Activated CD8-positive, alpha-beta memory T cell treated with anti-CD3 and anti-CD28 coated beads, Interleukin-2, amount 10 ng/mL, durations not matched to agents 7 days and 5 days (primary cell): ENCODE data around the gene RFNG. TPM values are rescaled to one million over a fixed set of nuclear protein-coding genes. Genes with fewer than 3 reads are reported as not detected.

ENCODE experiments used
- ATAC-seq: fragments of 150-1000 bp; cut with Tn5 transposase; one replicate; pipeline ENCODE4 v1.10.0; 2021; ENCODE audit warnings: moderate library complexity
- CTCF ChIA-PET: fragments of 350-600 bp; sonication (Branson Sonifier 250); formaldehyde crosslinking; loops from one replicate; lab custom pipeline; 2021; ENCODE audit warnings: antibody characterized with exemption; lab: Charles Lee
- DNase-seq: peaks from one replicate; pipeline ENCODE4 v3.0.0-alpha.2; 2020
- H3K27ac Mint-ChIP-seq: one replicate; pipeline ENCODE4 v1.8.0; 2021; ENCODE audit warnings: mild to moderate bottlenecking, mixed read lengths
- H3K27me3 Mint-ChIP-seq: one replicate; pipeline ENCODE4 v1.8.0; 2021; ENCODE audit warnings: mixed read lengths
- H3K36me3 Mint-ChIP-seq: one replicate; pipeline ENCODE4 v1.8.0; 2021; ENCODE audit warnings: mild to moderate bottlenecking, mixed read lengths
- H3K4me1 Mint-ChIP-seq: one replicate; pipeline ENCODE4 v1.8.0; 2021; ENCODE audit warnings: mixed read lengths
- H3K4me3 Mint-ChIP-seq: one replicate; pipeline ENCODE4 v1.8.0; 2021; ENCODE audit warnings: mild to moderate bottlenecking, moderate library complexity, mixed read lengths
- H3K9me3 Mint-ChIP-seq: one replicate; pipeline ENCODE4 v1.8.0; 2022; ENCODE audit warnings: low read depth, mixed read lengths
- total RNA-seq, 2 experiments: library from RNA; stranded (reverse); gene quantifications; one replicate each; pipeline ENCODE4 v1.2.3, GENCODE V29; 2021

Gene RFNG
- total RNA-seq, 2 experiments from 2014 or later: 20.9 to 23.0 TPM

DNA sequence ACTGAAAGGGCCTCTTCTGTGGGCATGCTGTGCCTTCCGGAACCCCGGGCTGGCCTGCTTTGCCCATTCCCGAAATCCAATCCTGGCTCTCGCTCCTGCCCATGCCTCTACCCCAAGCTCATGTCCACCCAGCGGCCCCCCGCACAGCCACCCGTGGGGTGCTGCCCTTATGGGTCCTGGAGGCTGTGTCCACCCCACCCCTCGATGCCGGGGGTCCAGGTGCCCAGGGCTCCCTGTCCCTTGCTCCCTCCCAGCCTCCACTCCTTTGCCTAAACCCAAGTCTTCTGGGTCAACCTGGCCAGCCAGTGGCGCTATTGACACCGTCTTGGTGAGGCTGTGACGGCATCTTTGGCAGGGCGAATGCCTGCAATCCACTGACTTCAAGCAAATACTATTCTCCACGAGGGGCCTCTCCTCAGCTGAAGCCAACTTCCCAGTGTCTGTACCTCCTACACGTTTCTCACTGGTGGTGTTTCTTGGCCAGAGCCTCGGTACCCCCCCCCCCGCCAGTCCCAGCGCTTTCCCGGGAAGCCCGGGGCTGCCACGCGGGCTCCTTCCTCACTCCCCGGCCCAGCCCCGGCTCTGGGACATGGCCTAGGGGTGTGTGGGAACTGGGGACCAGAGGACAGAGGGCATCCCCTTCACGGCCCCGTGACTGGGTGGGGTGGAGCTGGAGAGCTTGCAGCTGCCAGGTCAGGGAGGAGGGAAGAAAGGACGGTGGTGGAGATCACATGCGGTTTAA lies 26.2 kb upstream of the RFNG start:
- ATAC-seq: no peak
- CTCF ChIA-PET: interaction anchor here (0.9 kb wide), 1 partner anchor 13 kb away, joined by 3 read pairs; no protein-coding TSS in a partner anchor

GRCh38 chr17:82076785-82077591 lies 25.4 kb upstream of the RFNG start:
- CTCF ChIA-PET: interaction anchor here (0.9 kb wide), 1 partner anchor 12 kb away, joined by 3 read pairs; no protein-coding TSS in a partner anchor
- DNase-seq (no peak), ATAC-seq (peak; percentile 17)
- Mint-ChIP-seq H3K36me3 (peaks cover 14% of the 10 kb centered on the region), H3K27me3 (peaks cover 7% of the 10 kb centered on the region), H3K4me1 (no peaks in the 10 kb centered on the region), H3K9me3 (no peaks in the 10 kb centered on the region), H3K4me3 (no peak overlapping the region), H3K27ac (no peak overlapping the region)

More for the DNA sequence above, 26.2 kb upstream of the RFNG start:
- no peak for DNase-seq
- Mint-ChIP-seq H3K36me3 (peaks cover 14% of the 10 kb centered on the region), H3K9me3 (no peaks in the 10 kb centered on the region), H3K4me3 (no peak overlapping the region), H3K4me1 (no peaks in the 10 kb centered on the region), H3K27ac (no peak overlapping the region), H3K27me3 (peaks cover 7% of the 10 kb centered on the region)

DNA sequence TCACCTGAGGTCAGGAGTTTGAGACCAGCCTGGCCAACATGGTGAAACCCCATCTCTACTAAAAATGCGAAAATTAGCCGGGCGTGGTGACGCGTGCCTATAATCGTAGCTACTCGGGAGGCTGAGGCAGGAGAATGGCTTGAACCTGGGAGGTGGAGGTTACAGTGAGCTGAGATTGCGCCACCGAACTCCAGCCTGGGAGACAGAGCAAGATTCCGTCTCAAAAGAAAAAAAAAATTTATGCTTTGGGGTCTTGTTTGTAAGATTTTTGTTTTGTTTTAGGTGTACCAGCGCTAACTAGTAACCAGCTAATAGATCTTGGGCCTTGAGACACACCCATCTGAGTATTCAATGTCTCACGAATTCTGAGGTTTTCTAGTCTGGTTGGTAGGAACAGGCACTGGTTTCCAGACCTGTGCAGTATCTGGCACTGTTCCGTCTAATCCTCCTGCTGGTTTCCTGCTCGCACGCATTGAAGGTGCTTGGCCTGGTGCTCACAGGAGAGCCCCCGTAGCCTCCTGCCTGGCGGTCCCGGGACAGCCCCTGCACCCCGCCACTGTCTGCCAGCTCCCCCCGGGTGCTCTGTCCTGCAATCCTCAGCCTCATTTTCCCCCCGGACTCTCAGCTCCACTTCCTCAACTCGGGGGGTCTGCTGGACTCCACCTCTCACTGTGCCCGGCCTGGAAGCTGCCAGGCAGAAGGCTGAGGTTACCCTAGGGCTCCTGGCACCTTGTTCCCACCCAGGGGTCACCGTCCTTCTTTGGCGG lies 24.6 kb upstream of the RFNG start:
- ATAC-seq (no peak), DNase-seq (no peak)
- Mint-ChIP-seq H3K27ac (no peak overlapping the region), H3K27me3 (peaks cover 7% of the 10 kb centered on the region), H3K36me3 (peaks cover 14% of the 10 kb centered on the region), H3K4me3 (no peak overlapping the region), H3K9me3 (no peaks in the 10 kb centered on the region), H3K4me1 (no peaks in the 10 kb centered on the region)
- CTCF ChIA-PET: interaction anchor here (0.9 kb wide), 1 partner anchor 11 kb away, joined by 3 read pairs; no protein-coding TSS in a partner anchor

GRCh38 chr17:82073446-82073845 lies 21.8 kb upstream of the RFNG start:
- Mint-ChIP-seq H3K9me3 (no peaks in the 10 kb centered on the region), H3K4me3 (no peak overlapping the region), H3K27me3 (peaks cover 7% of the 10 kb centered on the region), H3K27ac (no peak overlapping the region), H3K36me3 (peaks cover 3% of the 10 kb centered on the region), H3K4me1 (no peaks in the 10 kb centered on the region)
- DNase-seq (no peak), ATAC-seq (no peak)
- CTCF ChIA-PET: interaction anchor here (0.9 to 1.7 kb wide), 2 partner anchors 36 to 147 kb away, joined by 3 to 5 read pairs; partner anchors contain the start of gene DCXR

- Mint-ChIP-seq H3K4me1 (no peaks in the 10 kb centered on the region), H3K4me3 (no peak overlapping the region), H3K27me3 (peaks cover 7% of the 10 kb centered on the region), H3K9me3 (no peaks in the 10 kb centered on the region), H3K27ac (no peak overlapping the region), H3K36me3 (no peaks in the 10 kb centered on the region)
- ATAC-seq (no peak), DNase-seq (no peak)
- CTCF ChIA-PET: interaction anchor here (0.9 to 1.7 kb wide), 2 partner anchors 36 to 146 kb away, joined by 3 to 5 read pairs; partner anchors contain the start of gene DCXR
These were observed 21.2 kb upstream of the RFNG start for GRCh38 chr17:82072827-82073226.

- no peaks in the 10 kb centered on the region for H3K36me3 Mint-ChIP-seq
- no peak overlapping the region for H3K27ac Mint-ChIP-seq
- no peak for DNase-seq
- H3K27me3 Mint-ChIP-seq: peaks cover 7% of the 10 kb centered on the region
- no peak for ATAC-seq
- no peak overlapping the region for H3K4me3 Mint-ChIP-seq
- no peaks in the 10 kb centered on the region for H3K9me3 Mint-ChIP-seq
- H3K4me1 Mint-ChIP-seq: peaks cover 5% of the 10 kb centered on the region
- CTCF ChIA-PET: interaction anchor here (0.7 to 1.3 kb wide), 4 partner anchors 40 to 519 kb away, joined by 3 to 4 read pairs (median 4); no protein-coding TSS in a partner anchor
These were observed 19.0 kb upstream of the RFNG start for GRCh38 chr17:82070611-82071010.

- H3K9me3 Mint-ChIP-seq: no peaks in the 10 kb centered on the region
- no peaks in the 10 kb centered on the region for H3K27me3 Mint-ChIP-seq
- ATAC-seq (peak; percentile 89), DNase-seq (peak; percentile 74)
- peak within 1 kb of the TSS; percentile 81 for H3K4me3 Mint-ChIP-seq
- no peaks in the 10 kb centered on the region for H3K36me3 Mint-ChIP-seq
- CTCF ChIA-PET: interaction anchor here (0.8 to 2.0 kb wide), 8 partner anchors 15 to 106 kb away, joined by 3 to 7 read pairs (median 4); partner anchors contain the start of gene DCXR
- H3K27ac Mint-ChIP-seq: peak within 1 kb of the TSS; percentile 81
- peaks cover 13% of the 10 kb centered on the region for H3K4me1 Mint-ChIP-seq
These were observed 14.2 kb upstream of the RFNG start, which contains the start of gene DUS1L for GRCh38 chr17:82065638-82066303. Gene DUS1L, minus strand, starts transcription at chr17:82065804. Its CDS starts 745 bp downstream, at chr17:82065059.

DNA sequence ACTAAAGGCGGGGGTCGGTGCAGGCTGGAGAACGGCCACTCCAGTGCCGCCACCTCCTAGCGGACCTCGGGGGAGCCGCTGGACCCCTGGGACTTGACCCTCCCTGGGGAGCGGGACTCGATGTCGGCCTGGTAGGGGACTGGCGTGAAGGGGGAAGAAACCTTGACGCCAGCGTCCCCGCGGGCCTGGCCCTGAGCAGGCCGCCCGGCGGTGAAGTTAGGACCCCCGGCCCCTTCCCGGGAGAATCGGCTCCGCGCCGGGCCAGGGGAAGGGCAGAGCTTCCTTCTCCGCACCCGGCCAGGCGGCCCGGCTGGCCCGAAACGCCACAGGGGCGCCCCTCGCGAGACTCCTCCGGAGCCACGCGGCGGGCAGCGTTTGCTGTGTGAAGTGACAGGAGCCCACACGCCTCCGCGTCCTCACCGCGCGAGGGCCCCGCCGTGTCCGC lies 13.6 kb upstream of the RFNG start:
- DNase-seq (no peak), ATAC-seq (peak; percentile 54)
- H3K4me1 Mint-ChIP-seq: peaks cover 13% of the 10 kb centered on the region
- H3K27me3 Mint-ChIP-seq: no peaks in the 10 kb centered on the region
- CTCF ChIA-PET: interaction anchor here (0.8 to 2.0 kb wide), 5 partner anchors 12 to 106 kb away, joined by 3 to 7 read pairs (median 4); no protein-coding TSS in a partner anchor
- H3K27ac Mint-ChIP-seq: peak overlapping the region; percentile 28
- H3K9me3 Mint-ChIP-seq: no peaks in the 10 kb centered on the region
- no peaks in the 10 kb centered on the region for H3K36me3 Mint-ChIP-seq
- H3K4me3 Mint-ChIP-seq: peak overlapping the region; percentile 67

GRCh38 chr17:82064433-82065192 lies 13.0 kb upstream of the RFNG start:
- CTCF ChIA-PET: interaction anchor here (0.8 to 1.7 kb wide), 4 partner anchors 12 to 105 kb away, joined by 3 to 4 read pairs (median 4); no protein-coding TSS in a partner anchor
- peak overlapping the region; percentile 67 for H3K4me3 Mint-ChIP-seq
- H3K4me1 Mint-ChIP-seq: peaks cover 13% of the 10 kb centered on the region
- peak overlapping the region; percentile 64 for H3K27ac Mint-ChIP-seq
- no peaks in the 10 kb centered on the region for H3K36me3 Mint-ChIP-seq
- no peaks in the 10 kb centered on the region for H3K9me3 Mint-ChIP-seq
- H3K27me3 Mint-ChIP-seq: no peaks in the 10 kb centered on the region
- DNase-seq (no peak), ATAC-seq (no peak)

DNA sequence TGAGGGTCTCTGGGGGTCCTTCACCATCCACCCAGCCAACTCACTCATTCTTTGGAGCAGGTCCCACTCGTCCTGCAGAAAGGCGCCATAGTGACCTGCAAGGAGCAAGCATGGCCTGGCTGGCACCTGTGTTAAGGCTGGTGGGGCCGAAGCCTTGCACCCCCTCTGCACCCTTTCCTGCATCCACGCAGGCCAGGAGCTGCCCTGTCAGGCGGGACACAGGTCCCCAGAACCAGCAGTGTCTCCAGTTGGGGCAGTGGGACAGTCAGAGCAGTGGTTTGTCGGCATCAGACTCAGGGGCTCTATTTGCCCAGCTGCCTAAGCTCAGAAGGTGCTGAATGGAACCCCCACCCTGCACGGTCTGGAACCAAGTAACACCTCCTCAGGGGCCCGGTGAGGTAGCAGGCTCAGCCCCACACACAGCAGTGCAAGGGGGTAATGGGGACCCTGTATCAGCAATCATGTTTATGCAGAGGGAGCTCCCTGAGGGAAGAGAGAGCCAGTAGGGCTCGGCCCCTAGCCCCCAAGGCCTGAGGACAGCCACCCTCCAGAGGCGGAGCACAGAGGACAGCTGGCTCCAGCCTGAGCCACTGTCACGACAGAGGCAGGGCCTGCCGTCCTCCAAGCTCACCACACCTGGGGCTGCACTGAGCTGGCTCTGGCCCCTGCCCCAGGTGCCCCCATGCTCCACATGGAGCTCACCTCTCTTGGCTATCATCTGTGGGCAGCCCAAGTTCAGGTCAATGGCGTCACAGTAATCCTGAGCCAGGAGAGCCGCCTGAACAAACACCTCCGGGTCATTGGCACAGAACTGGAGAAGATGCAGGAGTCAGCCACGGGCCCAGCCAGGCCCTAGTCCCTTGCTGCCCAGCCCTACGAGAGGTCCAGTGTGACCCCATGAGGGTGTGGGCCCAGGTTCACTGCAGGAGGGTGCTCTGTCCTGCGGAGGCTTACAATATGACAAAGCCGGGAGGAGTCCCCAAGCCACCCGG lies 12.1 kb upstream of the RFNG start:
- Mint-ChIP-seq H3K27ac (peak overlapping the region; percentile 64), H3K36me3 (no peaks in the 10 kb centered on the region), H3K4me1 (peaks cover 13% of the 10 kb centered on the region), H3K4me3 (peak overlapping the region; percentile 67), H3K27me3 (no peaks in the 10 kb centered on the region), H3K9me3 (no peaks in the 10 kb centered on the region)
- ATAC-seq (no peak), DNase-seq (no peak)
- CTCF ChIA-PET: interaction anchor here (1.6 kb wide), 1 partner anchor 49 kb away, joined by 4 read pairs; no protein-coding TSS in a partner anchor

DNA sequence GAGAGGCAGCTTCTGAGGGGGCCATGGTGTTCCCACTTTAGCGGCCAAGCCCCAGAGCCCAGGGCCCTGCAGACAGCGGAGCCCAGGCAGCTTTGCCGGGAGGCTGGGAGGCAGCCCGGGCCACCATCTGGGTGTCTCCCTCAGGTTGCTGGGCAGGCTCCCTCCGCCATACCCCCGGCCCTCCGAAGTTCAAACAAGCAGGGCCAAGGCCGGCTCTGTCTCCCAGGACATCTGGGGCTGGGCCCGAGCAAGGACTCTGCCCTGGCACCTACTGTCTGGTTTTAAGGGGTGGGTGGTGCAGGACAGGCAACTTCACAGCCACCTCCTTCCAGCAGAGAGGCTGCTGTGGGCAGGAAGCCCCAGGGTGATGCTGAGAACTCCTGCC lies 11.4 kb upstream of the RFNG start:
- no peak overlapping the region for H3K27ac Mint-ChIP-seq
- H3K9me3 Mint-ChIP-seq: no peaks in the 10 kb centered on the region
- no peaks in the 10 kb centered on the region for H3K27me3 Mint-ChIP-seq
- CTCF ChIA-PET: no interaction called here
- H3K4me3 Mint-ChIP-seq: no peak overlapping the region
- DNase-seq: no peak
- no peaks in the 10 kb centered on the region for H3K36me3 Mint-ChIP-seq
- ATAC-seq: no peak
- H3K4me1 Mint-ChIP-seq: peaks cover 13% of the 10 kb centered on the region
